Astrocyte of the cerebellum (primary cell): ENCODE data around the gene ACSM2B.
"Not testable (repeated sequence)": the region's sequence is repeated elsewhere in the genome, so short reads cannot be mapped to it uniquely, and the experiment has no call there.

Experiments
- DNase-seq: peaks from one replicate; pipeline ENCODE4 v3.0.0-alpha.2; 2011; ENCODE audit warnings: low read depth
- H3K4me3 ChIP-seq: 2 replicates; pipeline ENCODE4 v1.5.1; 2011; ENCODE audit warnings: mild to moderate bottlenecking, low read depth, low read length, moderate library complexity
- in situ Hi-C: cut with HindIII; loops from 2 replicates; pipeline ENCODE4 v1.10.0; 2017; ENCODE audit warnings: low sequenced_read_pairs
- TF ChIP-seq, protein P1 (sequence below): IDR thresholded peaks from 2 replicates; pipeline ENCODE4 v1.5.1; 2012; ENCODE audit warnings: low read length, low read depth, moderate library complexity, mild to moderate bottlenecking; ENCODE audit errors: missing control alignments

Gene ACSM2B, protein sequence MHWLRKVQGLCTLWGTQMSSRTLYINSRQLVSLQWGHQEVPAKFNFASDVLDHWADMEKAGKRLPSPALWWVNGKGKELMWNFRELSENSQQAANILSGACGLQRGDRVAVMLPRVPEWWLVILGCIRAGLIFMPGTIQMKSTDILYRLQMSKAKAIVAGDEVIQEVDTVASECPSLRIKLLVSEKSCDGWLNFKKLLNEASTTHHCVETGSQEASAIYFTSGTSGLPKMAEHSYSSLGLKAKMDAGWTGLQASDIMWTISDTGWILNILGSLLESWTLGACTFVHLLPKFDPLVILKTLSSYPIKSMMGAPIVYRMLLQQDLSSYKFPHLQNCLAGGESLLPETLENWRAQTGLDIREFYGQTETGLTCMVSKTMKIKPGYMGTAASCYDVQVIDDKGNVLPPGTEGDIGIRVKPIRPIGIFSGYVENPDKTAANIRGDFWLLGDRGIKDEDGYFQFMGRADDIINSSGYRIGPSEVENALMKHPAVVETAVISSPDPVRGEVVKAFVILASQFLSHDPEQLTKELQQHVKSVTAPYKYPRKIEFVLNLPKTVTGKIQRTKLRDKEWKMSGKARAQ

DNA sequence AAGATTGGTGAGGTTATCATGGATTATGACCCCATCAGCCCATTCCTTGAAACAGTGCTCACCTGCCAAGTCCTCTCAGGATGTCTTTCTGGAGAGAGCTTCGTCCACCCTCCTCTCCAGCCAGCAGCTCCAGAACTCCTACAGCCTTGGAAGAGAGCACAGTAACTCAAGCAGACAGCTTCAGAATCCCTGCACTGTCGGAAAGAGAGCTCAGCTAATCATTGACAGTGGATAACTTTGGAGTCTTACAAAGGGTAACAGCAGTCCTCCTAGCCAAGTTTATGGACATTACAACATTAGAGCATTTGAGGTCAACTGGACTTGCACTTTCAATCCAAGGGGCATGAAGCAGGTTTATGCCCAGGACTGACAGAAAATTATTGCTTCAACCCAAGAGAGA is at the start of gene ACSM2B:
Gene ACSM2B, minus strand, starts transcription at position 223 of the 400 bp plus-strand sequence. CDS start 11,522 bp downstream, outside the sequence.
- DNase-seq, in situ Hi-C loops: not testable (repeated sequence)

DNA sequence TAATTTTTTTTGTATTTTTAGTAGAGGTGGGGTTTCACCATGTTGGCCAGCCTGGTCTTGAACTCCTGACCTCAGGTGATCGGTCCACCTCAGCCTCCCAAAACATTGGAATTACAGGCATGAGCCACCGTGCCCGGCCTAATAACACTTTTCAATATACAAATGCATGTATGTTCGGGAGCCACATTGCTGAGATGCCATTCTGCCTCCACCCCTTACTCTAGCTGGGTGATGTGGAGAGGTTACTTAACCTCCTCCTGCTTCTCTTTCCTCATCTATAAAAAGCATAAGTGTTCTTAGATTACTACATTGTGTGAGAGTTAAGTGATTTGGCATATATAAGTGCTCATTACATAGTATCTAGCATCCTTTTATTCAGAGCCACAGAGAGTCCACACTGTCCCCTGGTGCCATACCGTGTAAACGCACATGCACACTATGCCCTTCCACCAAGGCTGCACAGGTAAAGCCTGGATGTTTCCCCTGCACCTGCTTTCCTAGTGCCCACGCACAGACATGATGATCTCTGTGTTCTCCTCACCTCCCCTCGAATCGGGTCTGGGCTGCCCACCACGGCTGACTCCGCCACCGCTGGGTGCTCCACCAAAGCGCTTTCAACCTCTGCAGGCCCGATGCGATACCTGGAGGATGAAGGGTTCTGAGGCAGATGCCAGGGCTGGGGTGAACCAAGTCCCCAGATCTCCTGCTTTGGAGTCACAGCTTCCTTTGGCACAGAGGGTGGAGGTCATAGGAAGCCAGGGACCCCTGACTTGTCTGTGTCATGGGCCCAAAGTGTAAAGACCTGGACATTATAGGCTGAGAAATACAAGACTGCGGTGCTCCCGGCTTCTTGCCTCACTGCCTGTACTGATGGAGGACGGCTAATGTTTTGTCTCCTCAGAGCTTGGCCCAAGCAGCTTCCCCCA is 49.0 kb upstream of the ACSM2B start:
- in situ Hi-C loops = no loop called here
- DNase-seq = no peak
- H3K4me3 ChIP-seq = no peak overlapping the region
- TF ChIP-seq, protein P1, sequence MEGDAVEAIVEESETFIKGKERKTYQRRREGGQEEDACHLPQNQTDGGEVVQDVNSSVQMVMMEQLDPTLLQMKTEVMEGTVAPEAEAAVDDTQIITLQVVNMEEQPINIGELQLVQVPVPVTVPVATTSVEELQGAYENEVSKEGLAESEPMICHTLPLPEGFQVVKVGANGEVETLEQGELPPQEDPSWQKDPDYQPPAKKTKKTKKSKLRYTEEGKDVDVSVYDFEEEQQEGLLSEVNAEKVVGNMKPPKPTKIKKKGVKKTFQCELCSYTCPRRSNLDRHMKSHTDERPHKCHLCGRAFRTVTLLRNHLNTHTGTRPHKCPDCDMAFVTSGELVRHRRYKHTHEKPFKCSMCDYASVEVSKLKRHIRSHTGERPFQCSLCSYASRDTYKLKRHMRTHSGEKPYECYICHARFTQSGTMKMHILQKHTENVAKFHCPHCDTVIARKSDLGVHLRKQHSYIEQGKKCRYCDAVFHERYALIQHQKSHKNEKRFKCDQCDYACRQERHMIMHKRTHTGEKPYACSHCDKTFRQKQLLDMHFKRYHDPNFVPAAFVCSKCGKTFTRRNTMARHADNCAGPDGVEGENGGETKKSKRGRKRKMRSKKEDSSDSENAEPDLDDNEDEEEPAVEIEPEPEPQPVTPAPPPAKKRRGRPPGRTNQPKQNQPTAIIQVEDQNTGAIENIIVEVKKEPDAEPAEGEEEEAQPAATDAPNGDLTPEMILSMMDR = no peak

More for the DNA sequence above, at the start of gene ACSM2B:
- not testable (repeated sequence) for H3K4me3 ChIP-seq

DNA sequence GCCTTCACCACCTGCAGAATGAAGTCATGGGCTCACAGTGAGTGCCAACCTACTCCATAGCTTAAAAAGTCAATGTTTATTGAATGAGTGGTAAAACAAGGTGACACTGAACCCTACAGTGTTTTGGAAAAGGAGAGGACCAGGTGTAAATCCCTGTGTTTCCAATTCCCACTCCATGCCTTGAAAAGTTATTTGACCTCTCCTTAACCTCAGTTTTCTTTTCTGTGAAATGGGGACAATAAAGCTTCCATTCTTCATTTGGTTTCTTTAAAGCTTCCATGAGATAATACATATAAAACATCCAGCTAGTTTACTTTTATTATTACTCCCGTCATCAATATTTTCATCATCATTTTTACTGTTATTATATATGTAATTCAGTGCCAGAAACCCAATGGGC is 48.0 kb upstream of the ACSM2B start:
- in situ Hi-C loops = no loop called here
- TF ChIP-seq, protein P1 = no peak
- no peak for DNase-seq
- no peak overlapping the region for H3K4me3 ChIP-seq

DNA sequence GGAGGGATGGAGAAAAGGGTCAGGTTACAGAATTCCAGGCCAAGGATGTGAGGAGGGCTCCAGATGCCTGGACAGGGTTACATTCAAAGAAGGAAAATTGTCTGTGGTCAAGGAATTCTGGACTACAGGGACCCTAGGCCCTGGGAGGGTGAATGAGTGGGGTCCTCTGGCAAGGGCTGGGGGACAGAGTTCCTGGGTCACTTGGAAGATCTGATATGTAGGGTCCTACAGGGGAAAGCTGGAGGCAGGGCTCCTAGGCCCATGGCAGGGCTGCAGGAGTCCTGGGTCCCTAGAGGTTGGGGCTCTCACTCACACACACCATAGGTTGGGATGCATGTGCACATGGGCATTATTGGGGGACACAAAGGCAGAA is 46.3 kb upstream of the ACSM2B start:
- in situ Hi-C loops = no loop called here
- TF ChIP-seq, protein P1 = no peak
- no peak for DNase-seq
- no peak overlapping the region for H3K4me3 ChIP-seq

DNA sequence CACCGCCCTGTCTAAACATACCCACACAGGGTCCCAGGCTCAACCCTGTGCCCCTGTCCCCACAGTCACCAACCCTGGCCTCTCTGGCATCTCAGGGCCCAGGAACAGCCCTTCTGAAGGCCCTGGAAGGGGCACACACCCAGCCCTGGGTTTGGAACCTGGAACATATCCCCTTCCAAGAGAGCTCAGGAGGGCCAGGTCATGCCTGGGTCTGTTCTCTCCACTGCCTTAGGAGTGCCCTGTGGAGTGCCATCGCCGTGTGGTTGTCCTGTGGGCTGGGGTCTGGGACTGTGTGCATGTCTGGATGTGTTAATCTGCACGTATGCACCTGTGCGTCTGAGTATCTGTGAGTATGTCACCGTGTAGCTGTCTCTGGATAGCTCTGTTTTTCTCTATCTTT is 45.2 kb upstream of the ACSM2B start:
- no peak overlapping the region for H3K4me3 ChIP-seq
- in situ Hi-C loops = no loop called here
- DNase-seq = no peak
- TF ChIP-seq, protein P1 = no peak

DNA sequence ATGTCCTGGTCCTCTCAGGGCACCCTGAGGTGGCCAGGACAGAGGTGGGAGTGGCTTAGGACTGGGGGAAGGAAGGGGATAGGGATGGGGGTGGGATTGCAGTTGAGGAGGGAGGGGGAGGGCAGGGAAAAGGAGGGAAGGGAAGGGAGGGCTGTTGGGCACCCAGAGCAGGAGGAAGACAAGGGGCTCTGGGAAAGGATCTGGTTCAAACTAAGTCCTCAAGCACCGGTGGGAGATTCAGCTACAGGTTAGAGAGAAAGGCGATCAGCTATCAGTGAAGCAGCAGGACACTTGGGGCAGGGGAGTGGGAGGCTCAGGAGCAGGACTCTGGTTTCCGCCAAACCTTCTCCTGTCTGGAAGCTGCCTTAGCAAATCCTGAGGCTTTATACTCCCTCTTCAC is 44.6 kb upstream of the ACSM2B start:
- H3K4me3 ChIP-seq = no peak overlapping the region
- in situ Hi-C loops = no loop called here
- no peak for DNase-seq
- TF ChIP-seq, protein P1 = no peak
